HAP-1 (cell line): Measurements from ENCODE around the gene SOX11.

Source experiments
- DNase-seq, 2 experiments: peaks; one replicate each; pipeline ENCODE4 v3.0.0-alpha.2; 2016 to 2020; ENCODE audit warnings: low spot score in 2 of 2
- H3K27me3 ChIP-seq: fragments of 250-450 bp; sonication (Bioruptor Pico); 2 replicates; pipeline ENCODE4 v1.5.1; 2020; ENCODE audit warnings: low read depth, mild to moderate bottlenecking, moderate library complexity
- H3K36me3 ChIP-seq: fragments of 250-450 bp; sonication (Bioruptor Pico); replicated peaks from 2 replicates; pipeline ENCODE4 v1.5.1; 2020; ENCODE audit warnings: mild to moderate bottlenecking
- H3K4me1 ChIP-seq: fragments of 250-450 bp; sonication (Bioruptor Pico); 2 replicates; pipeline ENCODE4 v1.5.1; 2020; ENCODE audit warnings: mild to moderate bottlenecking
- H3K4me3 ChIP-seq: fragments of 250-450 bp; sonication (Bioruptor Pico); 2 replicates; pipeline ENCODE4 v1.5.1; 2020; ENCODE audit warnings: mild to moderate bottlenecking, moderate library complexity
- H3K9me3 ChIP-seq: fragments of 250-450 bp; sonication (Bioruptor Pico); 2 replicates; pipeline ENCODE4 v1.5.1; 2020; ENCODE audit warnings: mild to moderate bottlenecking, moderate library complexity
- in situ Hi-C: fragments of 300-500 bp; cut with MboI; formaldehyde crosslinking; loops from 3 replicates; pipeline ENCODE4 v1.14.3; 2020; ENCODE audit warnings: low sequenced_read_pairs, inconsistent platforms, mixed read lengths

Gene SOX11

DNA sequence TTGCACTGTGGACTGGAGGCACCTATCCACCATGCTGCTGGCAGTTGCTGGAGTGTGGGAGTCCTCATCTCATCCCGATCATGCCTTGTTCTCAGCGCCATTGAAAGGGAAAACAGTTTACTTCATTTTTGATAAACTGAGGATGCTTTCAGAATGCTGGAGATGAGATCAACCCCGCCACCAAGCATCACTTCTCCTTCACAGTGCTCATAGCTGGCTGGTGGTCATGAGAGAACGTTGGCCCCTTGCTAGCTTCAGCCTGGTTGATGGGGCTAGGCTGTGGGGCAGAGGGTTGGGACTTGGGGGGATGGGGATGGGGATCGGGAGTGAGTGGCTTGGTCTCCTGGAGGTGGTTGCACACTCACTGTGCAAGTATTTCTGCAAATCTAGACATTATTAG lies 30.1 kb downstream of the SOX11 start:
- DNase-seq = no peak
- no peak overlapping the region for H3K4me3 ChIP-seq
- no peaks in the 10 kb centered on the region for H3K9me3 ChIP-seq
- no peaks in the 10 kb centered on the region for H3K27me3 ChIP-seq
- no peaks in the 10 kb centered on the region for H3K36me3 ChIP-seq
- H3K4me1 ChIP-seq = no peaks in the 10 kb centered on the region
- in situ Hi-C loops = no loop called here

GRCh38 chr2:5723791-5724735 lies 31.9 kb downstream of the SOX11 start:
- in situ Hi-C loops = no loop called here
- H3K4me1 ChIP-seq = no peaks in the 10 kb centered on the region
- DNase-seq = no peak
- no peaks in the 10 kb centered on the region for H3K36me3 ChIP-seq
- no peaks in the 10 kb centered on the region for H3K27me3 ChIP-seq
- H3K9me3 ChIP-seq = no peaks in the 10 kb centered on the region
- H3K4me3 ChIP-seq = no peak overlapping the region

DNA sequence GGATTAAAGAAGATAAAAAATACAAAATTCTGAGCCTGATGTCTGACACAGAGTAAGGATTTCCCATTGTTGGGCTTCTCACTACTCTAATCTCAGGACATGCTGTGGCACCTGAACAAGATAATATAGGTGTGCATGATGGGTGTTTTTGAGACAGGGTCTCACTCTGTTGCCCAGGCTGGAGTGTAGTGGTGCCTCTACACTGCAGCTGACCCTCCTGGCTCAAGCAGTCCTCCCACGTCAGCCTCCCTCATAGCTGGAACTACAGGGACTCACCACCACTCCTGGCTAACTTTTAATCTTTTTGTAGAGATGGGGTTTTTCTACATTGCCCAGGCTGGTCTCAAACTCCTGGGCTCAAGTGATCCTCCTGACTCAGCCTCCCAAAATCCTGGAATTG lies 32.9 kb downstream of the SOX11 start:
- H3K9me3 ChIP-seq = no peaks in the 10 kb centered on the region
- no peak overlapping the region for H3K4me3 ChIP-seq
- no peaks in the 10 kb centered on the region for H3K27me3 ChIP-seq
- H3K4me1 ChIP-seq = no peaks in the 10 kb centered on the region
- no peak for DNase-seq
- in situ Hi-C loops = no loop called here
- no peaks in the 10 kb centered on the region for H3K36me3 ChIP-seq

DNA sequence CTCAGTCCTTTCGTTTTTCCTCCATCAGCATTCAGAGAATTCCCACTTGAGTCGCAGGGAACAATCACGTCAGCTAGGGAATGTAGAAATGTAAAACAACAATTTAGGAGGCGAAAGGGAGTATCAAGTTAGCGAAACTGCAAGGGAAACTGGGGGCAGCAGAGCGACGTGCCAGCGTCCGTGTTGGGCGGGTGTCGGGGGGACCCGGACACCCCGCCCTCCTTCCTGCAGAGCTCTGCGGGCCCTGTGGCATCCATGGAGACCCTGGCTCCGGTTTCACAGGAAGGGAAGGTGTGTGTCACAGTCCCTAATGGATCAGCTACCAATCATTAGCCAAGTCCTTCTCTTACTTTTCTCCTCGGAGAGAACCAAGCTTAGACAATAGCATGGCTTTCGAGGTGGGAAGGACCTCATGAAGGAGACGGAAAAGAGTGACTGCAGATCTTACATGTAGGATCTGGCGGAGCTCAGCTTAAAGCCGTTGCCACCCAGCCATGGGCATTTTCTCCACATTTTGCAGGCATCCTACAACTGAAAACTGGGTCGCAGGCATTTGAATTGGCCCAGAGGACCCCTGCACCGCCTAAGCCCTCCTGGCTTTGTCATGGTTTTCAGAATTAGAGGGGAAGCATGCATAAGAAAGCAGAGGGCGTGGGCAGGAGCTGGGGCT lies 33.7 kb downstream of the SOX11 start:
- no peaks in the 10 kb centered on the region for H3K4me1 ChIP-seq
- H3K4me3 ChIP-seq = no peak overlapping the region
- H3K27me3 ChIP-seq = no peaks in the 10 kb centered on the region
- in situ Hi-C loops = no loop called here
- H3K9me3 ChIP-seq = no peaks in the 10 kb centered on the region
- H3K36me3 ChIP-seq = no peaks in the 10 kb centered on the region
- no peak for DNase-seq

GRCh38 chr2:5727235-5727634 lies 35.1 kb downstream of the SOX11 start:
- no peaks in the 10 kb centered on the region for H3K9me3 ChIP-seq
- no peaks in the 10 kb centered on the region for H3K36me3 ChIP-seq
- H3K27me3 ChIP-seq = no peaks in the 10 kb centered on the region
- in situ Hi-C loops = no loop called here
- H3K4me3 ChIP-seq = no peak overlapping the region
- H3K4me1 ChIP-seq = no peaks in the 10 kb centered on the region
- no peak for DNase-seq

- Histone ChIP-seq H3K9me3 (no peaks in the 10 kb centered on the region), H3K4me1 (no peaks in the 10 kb centered on the region), H3K27me3 (no peaks in the 10 kb centered on the region), H3K36me3 (no peaks in the 10 kb centered on the region), H3K4me3 (no peak overlapping the region)
- DNase-seq = no peak
- in situ Hi-C loops = no loop called here
Observed at GRCh38 chr2:5729416-5729815, 37.2 kb downstream of the SOX11 start.

DNA sequence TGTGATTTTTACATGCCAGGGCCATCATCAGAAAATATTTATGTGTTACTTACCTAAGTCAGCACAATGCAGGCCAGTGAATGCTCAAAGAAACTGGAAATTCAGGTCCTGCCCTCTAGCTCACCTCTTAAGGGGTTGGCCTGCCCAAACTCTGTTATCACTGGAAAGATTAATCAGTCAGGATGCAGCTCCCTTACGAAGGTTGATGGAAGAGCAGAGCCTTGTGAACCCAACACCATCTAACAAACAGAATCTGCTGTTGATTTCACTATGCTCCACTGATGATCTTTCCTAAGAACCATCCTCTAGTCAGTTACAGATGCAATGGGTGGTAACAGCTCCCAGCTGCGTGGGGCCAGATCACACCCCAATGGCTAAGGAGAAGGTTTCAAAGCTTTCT lies 38.2 kb downstream of the SOX11 start:
- H3K4me3 ChIP-seq = no peak overlapping the region
- DNase-seq = no peak
- no peaks in the 10 kb centered on the region for H3K36me3 ChIP-seq
- no peaks in the 10 kb centered on the region for H3K9me3 ChIP-seq
- in situ Hi-C loops = no loop called here
- H3K27me3 ChIP-seq = no peaks in the 10 kb centered on the region
- H3K4me1 ChIP-seq = no peaks in the 10 kb centered on the region

DNA sequence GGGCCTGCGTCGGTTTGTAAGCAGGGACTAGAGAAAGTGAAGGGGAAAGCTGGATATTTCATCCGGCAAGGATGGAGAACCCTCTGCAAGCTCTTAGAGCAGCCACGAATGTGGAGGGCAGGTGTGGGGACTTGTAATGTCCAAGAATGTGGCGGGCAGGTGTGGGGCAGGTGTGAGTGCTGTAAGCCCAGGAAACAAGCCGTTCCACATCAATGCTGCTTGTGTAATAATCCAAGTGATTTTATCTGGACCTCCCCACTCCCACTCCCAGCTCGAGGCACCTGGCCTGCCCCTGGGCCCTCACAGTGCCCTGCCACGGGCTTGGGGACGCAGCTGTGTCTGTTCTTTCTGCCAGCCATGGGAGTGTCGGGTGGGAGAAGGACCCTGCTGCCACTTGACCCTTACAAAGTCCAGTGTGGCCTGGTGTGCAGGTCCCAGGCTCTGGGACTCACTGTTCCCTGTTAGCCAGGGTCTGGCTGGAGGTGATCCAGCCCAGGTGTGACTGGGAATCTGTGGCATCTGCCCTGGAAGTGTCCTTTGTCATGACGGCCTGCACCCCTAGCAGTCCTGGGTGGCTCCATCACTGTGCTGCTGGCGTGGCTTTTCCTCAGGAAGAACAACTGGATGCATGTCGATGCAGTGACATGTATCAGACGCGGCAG lies 42.8 kb downstream of the SOX11 start:
- in situ Hi-C loops = no loop called here
- Histone ChIP-seq H3K4me3 (no peak overlapping the region), H3K27me3 (no peaks in the 10 kb centered on the region), H3K9me3 (no peaks in the 10 kb centered on the region), H3K4me1 (no peaks in the 10 kb centered on the region), H3K36me3 (no peaks in the 10 kb centered on the region)
- no peak for DNase-seq

DNA sequence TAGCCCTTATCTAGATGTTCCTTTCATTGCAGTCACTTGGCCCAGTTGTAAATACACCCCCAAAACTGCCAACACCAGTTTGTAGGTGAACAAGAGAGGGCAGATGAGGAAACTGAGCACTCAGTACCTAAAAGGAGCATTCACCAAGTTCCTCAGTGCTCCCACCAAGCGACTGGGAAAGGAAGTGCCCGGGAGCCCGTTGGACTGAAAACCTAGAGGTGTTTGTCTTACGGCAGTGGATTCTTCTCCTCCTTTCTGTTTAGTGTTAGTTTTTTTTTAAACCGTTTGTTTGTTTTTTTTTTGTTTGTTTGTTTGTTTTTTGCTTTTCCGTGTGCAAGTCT lies 43.3 kb downstream of the SOX11 start:
- no peak for DNase-seq
- no peak overlapping the region for H3K4me3 ChIP-seq
- H3K9me3 ChIP-seq = no peaks in the 10 kb centered on the region
- no peaks in the 10 kb centered on the region for H3K4me1 ChIP-seq
- H3K27me3 ChIP-seq = no peaks in the 10 kb centered on the region
- in situ Hi-C loops = no loop called here
- no peaks in the 10 kb centered on the region for H3K36me3 ChIP-seq

DNA sequence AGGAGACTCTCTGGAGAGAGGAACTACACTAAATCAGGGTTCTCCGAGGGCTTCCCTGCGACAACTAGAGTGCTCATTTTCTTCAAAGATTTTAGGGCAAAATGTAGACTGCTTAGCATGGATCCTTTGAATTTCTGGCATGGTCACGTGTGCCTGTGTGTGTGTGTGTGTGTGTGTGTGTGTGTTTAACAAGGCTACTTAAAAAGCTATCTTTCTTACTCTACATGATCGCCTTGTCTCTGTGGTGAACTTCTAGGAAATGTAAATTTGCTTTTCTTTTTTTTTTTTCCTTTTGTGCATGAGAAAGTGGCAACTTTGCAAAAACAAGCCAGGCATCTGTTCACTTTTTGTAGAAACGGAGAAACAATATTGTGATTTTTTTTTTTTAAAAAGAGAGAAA lies 43.9 kb downstream of the SOX11 start:
- no peak for DNase-seq
- no peaks in the 10 kb centered on the region for H3K4me1 ChIP-seq
- H3K36me3 ChIP-seq = no peaks in the 10 kb centered on the region
- no peaks in the 10 kb centered on the region for H3K9me3 ChIP-seq
- H3K27me3 ChIP-seq = no peaks in the 10 kb centered on the region
- in situ Hi-C loops = no loop called here
- H3K4me3 ChIP-seq = no peak overlapping the region

DNA sequence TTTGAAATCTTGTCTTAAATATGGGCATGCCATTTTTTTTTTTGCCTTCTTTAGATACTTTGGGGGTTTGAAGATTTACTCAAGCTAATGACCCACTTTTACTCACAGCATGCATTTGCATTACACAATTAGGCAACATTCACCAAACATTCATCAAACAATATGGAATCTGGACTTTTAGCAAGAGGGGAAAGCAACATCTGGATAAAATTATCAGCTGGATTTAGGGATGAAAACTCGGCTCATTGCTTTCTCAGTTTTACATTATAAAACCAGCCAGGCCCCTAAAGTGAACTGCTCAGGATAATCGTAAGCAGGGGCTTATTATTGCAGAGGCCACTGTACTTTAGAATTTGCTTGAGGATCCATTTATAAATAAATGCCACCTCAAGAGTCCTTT lies 44.7 kb downstream of the SOX11 start:
- DNase-seq = no peak
- in situ Hi-C loops = no loop called here
- no peak overlapping the region for H3K4me3 ChIP-seq
- no peaks in the 10 kb centered on the region for H3K36me3 ChIP-seq
- no peaks in the 10 kb centered on the region for H3K27me3 ChIP-seq
- H3K9me3 ChIP-seq = no peaks in the 10 kb centered on the region
- no peaks in the 10 kb centered on the region for H3K4me1 ChIP-seq

DNA sequence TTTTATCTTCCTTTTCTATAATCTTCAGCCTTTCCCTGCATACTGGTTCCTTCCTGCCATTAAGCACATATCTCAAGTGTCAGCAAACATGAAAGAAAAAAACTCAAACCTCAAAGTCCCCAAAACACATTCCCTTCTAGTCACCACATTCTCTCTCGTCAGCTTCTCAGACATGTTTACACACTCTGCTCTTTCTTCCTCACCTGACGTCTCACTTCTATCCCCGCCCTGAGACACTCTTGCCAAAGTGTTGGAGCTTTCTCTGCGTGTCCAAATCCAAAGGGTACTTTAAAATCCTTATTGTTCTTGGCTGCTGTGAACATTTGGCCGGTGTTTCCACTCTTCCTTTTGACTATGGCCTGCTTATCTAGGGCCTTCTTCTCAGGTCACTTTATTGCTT lies 47.9 kb downstream of the SOX11 start:
- H3K36me3 ChIP-seq = no peaks in the 10 kb centered on the region
- in situ Hi-C loops = no loop called here

GRCh38 chr2:5740817-5741216 lies 48.6 kb downstream of the SOX11 start:
- DNase-seq = no peak
- Histone ChIP-seq H3K9me3 (no peaks in the 10 kb centered on the region), H3K36me3 (no peaks in the 10 kb centered on the region), H3K27me3 (no peaks in the 10 kb centered on the region), H3K4me1 (no peaks in the 10 kb centered on the region), H3K4me3 (no peak overlapping the region)
- in situ Hi-C loops = no loop called here

More for the DNA sequence above, 47.9 kb downstream of the SOX11 start:
- no peak for DNase-seq
- Histone ChIP-seq H3K9me3 (no peaks in the 10 kb centered on the region), H3K4me1 (no peaks in the 10 kb centered on the region), H3K27me3 (no peaks in the 10 kb centered on the region), H3K4me3 (no peak overlapping the region)

DNA sequence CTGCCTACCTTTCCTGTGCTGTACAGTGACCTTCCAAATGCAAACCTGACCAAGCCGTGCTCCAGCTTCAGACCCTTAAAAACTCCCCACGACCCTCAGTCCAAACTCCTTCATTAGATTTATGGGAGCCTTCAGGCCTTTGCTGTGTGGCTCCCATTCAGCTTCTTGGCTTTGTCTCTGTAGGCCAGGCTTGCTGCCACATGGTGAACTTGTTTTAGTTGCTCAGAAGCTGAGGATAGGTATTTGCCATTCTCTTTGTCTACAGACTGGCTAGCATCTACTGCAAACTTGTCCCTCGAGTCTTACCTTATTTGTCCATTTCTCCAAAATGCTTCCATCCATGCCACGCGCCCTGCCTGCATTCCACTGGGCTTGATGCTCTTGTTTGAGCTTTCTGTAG lies 49.1 kb downstream of the SOX11 start:
- H3K4me3 ChIP-seq = no peak overlapping the region
- H3K4me1 ChIP-seq = no peaks in the 10 kb centered on the region
- no peaks in the 10 kb centered on the region for H3K27me3 ChIP-seq
- H3K9me3 ChIP-seq = no peaks in the 10 kb centered on the region
- no peaks in the 10 kb centered on the region for H3K36me3 ChIP-seq
- in situ Hi-C loops = no loop called here
- no peak for DNase-seq
